B cell (primary cell): ENCODE data around the gene ABTB2.

Experiments used
- CTCF ChIP-seq: fragments of 200-600 bp; IDR thresholded peaks from one replicate; pipeline ENCODE4 v1.8.0; 2022; ENCODE audit warnings: antibody characterized with exemption, mild to moderate bottlenecking
- EZH2 ChIP-seq: IDR thresholded peaks from 2 replicates; pipeline ENCODE4 v1.6.1; 2012; ENCODE audit warnings: borderline replicate concordance, low read depth, mild to moderate bottlenecking, moderate library complexity, low read length; ENCODE audit not compliant: insufficient read depth, poor library complexity, severe bottlenecking

GRCh38 chr11:34157163-34157562 is 200.6 kb downstream of the ABTB2 start:
- TF ChIP-seq CTCF (no peak), EZH2 (no peak)
